GM23338 (cell line): ENCODE data around the gene AP2A2.

Source experiments
- CREB1 ChIP-seq: fragments of 250-450 bp; sonication (Bioruptor Pico); IDR thresholded peaks from 2 replicates; pipeline ENCODE4 v1.5.0; 2020; ENCODE audit warnings: low read depth, mild to moderate bottlenecking, moderate library complexity
- CTCF ChIP-seq, 2 experiments: fragments of 200-600 bp in 1 of 2; sonication (generic) in 1 of 2; conservative IDR thresholded peaks; 2 replicates each; pipeline versions ENCODE4 v1.5.1 to v1.6.1; 2016 to 2017; ENCODE audit warnings: antibody characterized with exemption in 2 of 2, low read depth in 2 of 2, mild to moderate bottlenecking in 2 of 2, moderate library complexity in 1 of 2
- ETS1 ChIP-seq: IDR thresholded peaks from 2 replicates; pipeline ENCODE4 v1.6.1; 2016; ENCODE audit warnings: antibody characterized with exemption
- EZH2 ChIP-seq: fragments of 200-600 bp; sonication (generic); IDR thresholded peaks from one replicate; pipeline ENCODE4 v1.8.0; 2017; ENCODE audit warnings: antibody characterized with exemption, mild to moderate bottlenecking, low read depth; ENCODE audit not compliant: unreplicated experiment
- EZH2phosphoT487 ChIP-seq: fragments of 200-600 bp; sonication (generic); IDR thresholded peaks from one replicate; pipeline ENCODE4 v1.8.1; 2018; ENCODE audit warnings: antibody characterized with exemption; ENCODE audit not compliant: unreplicated experiment
- JUNB ChIP-seq: IDR thresholded peaks from one replicate; pipeline ENCODE4 v1.6.1; 2016; ENCODE audit warnings: antibody characterized with exemption; ENCODE audit not compliant: unreplicated experiment
- NANOG ChIP-seq: IDR thresholded peaks from 2 replicates; pipeline ENCODE4 v1.6.1; 2016; ENCODE audit warnings: antibody characterized with exemption, borderline replicate concordance
- POLR2AphosphoS5 ChIP-seq: IDR thresholded peaks from 2 replicates; pipeline ENCODE4 v1.6.1; 2016; ENCODE audit warnings: antibody characterized with exemption, low read depth
- REST ChIP-seq: IDR thresholded peaks from one replicate; pipeline ENCODE4 v1.6.1; 2018; ENCODE audit warnings: antibody characterized with exemption; ENCODE audit not compliant: unreplicated experiment
- STAT1 ChIP-seq: IDR thresholded peaks from one replicate; pipeline ENCODE4 v1.6.1; 2016; ENCODE audit warnings: antibody characterized with exemption; ENCODE audit not compliant: unreplicated experiment
- ZNF331 ChIP-seq: fragments of 250-450 bp; sonication (Bioruptor Pico); IDR thresholded peaks from 2 replicates; pipeline ENCODE4 v1.5.0; 2020; ENCODE audit warnings: low read depth, mild to moderate bottlenecking, moderate library complexity
- ZNF462 ChIP-seq: fragments of 250-450 bp; sonication (Bioruptor Pico); IDR thresholded peaks from 2 replicates; pipeline ENCODE4 v1.5.0; 2020; ENCODE audit warnings: mild to moderate bottlenecking, moderate library complexity

- no peak for TF ChIP-seq CTCF (conservative IDR thresholded peaks at IDR 0.05; ENCODE audit: low read depth in 2 of 2)
- TF ChIP-seq POLR2AphosphoS5 = no peak
- no peak for TF ChIP-seq EZH2
- no peak for TF ChIP-seq NANOG
- no peak for TF ChIP-seq STAT1
- no peak for TF ChIP-seq ETS1
- TF ChIP-seq EZH2phosphoT487 = no peak
- TF ChIP-seq CREB1 (CRISPR knock-in tag) = no peak
- TF ChIP-seq JUNB = no peak
- no peak for TF ChIP-seq REST
- no peak for TF ChIP-seq ZNF331
- no peak for TF ChIP-seq ZNF462 (CRISPR knock-in tag)
These were observed 118.5 kb downstream of the AP2A2 start for GRCh38 chr11:1044160-1044559.
